ENCODE data around the gene MTHFD2.

GRCh38 chr2:74264281-74264680 lies 65.9 kb downstream of the MTHFD2 start:
- TF ChIP-seq TAF1 (IDR thresholded peaks at IDR 0.05; ENCODE audit: borderline replicate concordance, insufficient read depth, low read length) (no peak), POLR2AphosphoS5 (IDR thresholded peaks at IDR 0.05; ENCODE audit: low read depth, low read length) (no peak)
